Mesenteric fat pad (tissue), 1 donor: ENCODE results near the gene C3orf52. TPM values are rescaled to one million over a fixed set of nuclear protein-coding genes. Genes with fewer than 3 reads are reported as not detected.
"Not testable (repeated sequence)": the region's sequence is repeated elsewhere in the genome, so short reads cannot be mapped to it uniquely, and the experiment has no call there.

Source experiments
- DNase-seq: peaks from one replicate; pipeline ENCODE4 v3.0.0-alpha.2; 2020; ENCODE audit warnings: low spot score
- long read RNA-seq: library from polyadenylated mRNA; unstranded; transcript quantifications from one replicate; pipeline ENCODE4 v2.0.0, GENCODE V29; 2020
- total RNA-seq: library from RNA; stranded (reverse); fragmentation: NEBNext Ultra II Directional; extraction: Animal tissue kit (Norgen Biotek cat#: 25700); gene quantifications from one replicate; pipeline ENCODE4 v1.2.1, GENCODE V29; 2021
- donor health status: DM: yes; HTN: yes; CAD: no.

C3orf52 gene
- total RNA-seq = 3.6 TPM
- long read RNA-seq, transcript C3orf52-201 (6 exons, 2,277 nt) = major isoform, 5 of 5 reads
- long read RNA-seq, partial matches to known transcripts = 0 of 5 reads
- long read RNA-seq, other reads (novel, unspliced or antisense) = 0 of 5 reads

GRCh38 chr3:112086076-112086854, at the start of gene C3orf52:
TSS of gene C3orf52 (plus strand) at chr3:112086389. CDS start at chr3:112086408, 19 bp downstream.
- peak; percentile 93 for DNase-seq

- not testable (repeated sequence) for DNase-seq
These were observed 49.0 kb upstream of the C3orf52 start for GRCh38 chr3:112037194-112037593.

GRCh38 chr3:112038863-112039262, 47.3 kb upstream of the C3orf52 start:
- DNase-seq = no peak

- DNase-seq = no peak
These were observed 44.9 kb upstream of the C3orf52 start for GRCh38 chr3:112041321-112041720.

- no peak for DNase-seq
These were observed 43.3 kb upstream of the C3orf52 start for GRCh38 chr3:112042842-112043280.

- no peak for DNase-seq
These were observed 42.5 kb upstream of the C3orf52 start for GRCh38 chr3:112043621-112044201.

- no peak for DNase-seq
These were observed 39.6 kb upstream of the C3orf52 start for GRCh38 chr3:112046599-112046998.

- no peak for DNase-seq
These were observed 38.9 kb upstream of the C3orf52 start for GRCh38 chr3:112047264-112047663.

- DNase-seq = no peak
These were observed 37.3 kb upstream of the C3orf52 start for GRCh38 chr3:112048911-112049310.

GRCh38 chr3:112053229-112053628, 33.0 kb upstream of the C3orf52 start:
- DNase-seq = no peak

- DNase-seq = no peak
These were observed 29.7 kb upstream of the C3orf52 start for GRCh38 chr3:112056451-112056929.

- DNase-seq = no peak
These were observed 26.7 kb upstream of the C3orf52 start for GRCh38 chr3:112059497-112059896.

GRCh38 chr3:112061152-112061551, 25.0 kb upstream of the C3orf52 start:
- no peak for DNase-seq

- DNase-seq = not testable (repeated sequence)
These were observed 13.7 kb upstream of the C3orf52 start for GRCh38 chr3:112072387-112073060.

- no peak for DNase-seq
These were observed 12.2 kb upstream of the C3orf52 start for GRCh38 chr3:112074006-112074405.

GRCh38 chr3:112074616-112075497, 11.3 kb upstream of the C3orf52 start:
- no peak for DNase-seq

GRCh38 chr3:112078125-112079083, 7.8 kb upstream of the C3orf52 start:
- DNase-seq = no peak

- no peak for DNase-seq
These were observed 3.0 kb upstream of the C3orf52 start for GRCh38 chr3:112083239-112083638.

GRCh38 chr3:112084980-112085705, 1.0 kb upstream of the C3orf52 start:
- no peak for DNase-seq
